GM23248 (cell line): ENCODE data around the gene C2CD2.

Experiments used
- EZH2 ChIP-seq: fragments of 200-600 bp; sonication (generic); IDR thresholded peaks from 2 replicates; pipeline ENCODE4 v1.6.1; 2018; ENCODE audit warnings: antibody characterized with exemption, mild to moderate bottlenecking; ENCODE audit not compliant: insufficient read depth, poor library complexity, severe bottlenecking
- EZH2phosphoT487 ChIP-seq: fragments of 200-600 bp; sonication (generic); IDR thresholded peaks from 2 replicates; pipeline ENCODE4 v1.6.1; 2018; ENCODE audit warnings: antibody characterized with exemption, moderate library complexity, mild to moderate bottlenecking, low read depth; ENCODE audit not compliant: insufficient read depth

DNA sequence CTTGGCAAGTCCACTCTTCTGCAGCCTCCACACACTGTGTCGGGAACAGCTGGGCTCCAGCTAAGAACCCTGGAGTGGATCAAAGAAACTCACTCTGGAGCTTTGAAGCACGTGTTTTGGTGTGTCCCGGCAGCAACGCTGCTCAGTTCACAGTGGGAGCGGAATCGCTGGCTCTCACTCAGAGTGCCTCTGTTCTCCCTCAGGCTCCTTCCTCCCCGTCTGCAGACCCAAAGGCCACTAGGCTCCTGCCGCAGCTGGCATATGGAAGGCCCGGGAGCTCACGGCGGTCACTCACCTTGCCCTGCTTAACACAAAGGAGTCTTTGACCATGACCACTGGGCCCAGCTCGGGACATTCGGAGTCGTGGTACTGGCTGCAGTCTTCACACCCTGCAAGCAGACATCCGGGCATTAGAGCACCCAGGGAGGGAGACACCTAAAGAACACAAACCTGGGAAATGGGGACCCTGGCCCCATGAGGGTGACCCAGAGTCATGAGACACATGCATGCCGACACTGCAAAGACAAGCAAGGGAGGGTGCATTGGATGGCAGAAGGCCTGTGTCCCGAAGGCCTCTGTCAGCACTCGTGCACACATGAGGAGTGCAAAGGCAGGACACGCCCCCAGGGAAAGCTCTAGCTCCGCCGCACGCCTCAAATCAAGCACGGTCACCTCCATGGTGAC is 94.4 kb downstream of the C2CD2 start:
- TF ChIP-seq EZH2phosphoT487 (no peak), EZH2 (no peak)
